HepG2 (cell line): ENCODE results near the gene KLHL30. TPM values are rescaled to one million over a fixed set of nuclear protein-coding genes. Genes with fewer than 3 reads are reported as not detected.

Experiments
- ATAC-seq: fragments of 200-7000 bp; cut with Tn5 transposase; 3 replicates; pipeline ENCODE4 v1.9.1; 2020; ENCODE audit warnings: mild to moderate bottlenecking, moderate library complexity
- BruUV-seq: library from RNA; stranded (reverse); fragments of 400-500 nt; replicated peaks from 2 replicates; lab custom pipeline; 2021; lab: Mats Ljungman, UMichigan
- CTCF ChIA-PET: fragments of 300-600 bp; formaldehyde crosslinking; extraction: SDS; loops from one replicate; lab custom pipeline; 2021; ENCODE audit warnings: low total read pairs, inconsistent platforms, low intra/inter-chr PET ratio; lab: Yijun Ruan, JAX
- POLR2A ChIA-PET: fragments of 350-600 bp; sonication (Branson Sonifier 250); formaldehyde crosslinking; loops from one replicate; lab custom pipeline; 2020; ENCODE audit warnings: antibody characterized with exemption, inconsistent platforms; lab: Yijun Ruan, JAX
- DNase-seq: peaks from one replicate; pipeline ENCODE4 v3.0.0-alpha.2; 2015; ENCODE audit warnings: low spot score
- FAIRE-seq: peaks from 3 replicates; lab custom pipeline; 2011; peaks lifted over from hg19 to GRCh38; lab: Jason Lieb, UNC
- H2AFZ ChIP-seq: one replicate; pipeline ENCODE4 v1.6.1; 2011; ENCODE audit warnings: low read length, inconsistent platforms
- H3K27ac ChIP-seq: fragments of 300-600 bp; 3 replicates; pipeline ENCODE4 v1.8.0; 2011; ENCODE audit warnings: mixed run types, mild to moderate bottlenecking, mixed read lengths, low read length, inconsistent platforms; ENCODE audit not compliant: insufficient read depth; ENCODE audit errors: extremely low read length
- H3K27me3 ChIP-seq, 2 experiments: fragments of 200-600 bp in 1 of 2; 2 replicates in 1 of 2; 3 replicates in 1 of 2; pipeline versions ENCODE4 v1.6.0 to v1.8.0; 2011; ENCODE audit warnings: low read length in 2 of 2, mild to moderate bottlenecking in 2 of 2, moderate library complexity in 2 of 2, inconsistent platforms in 1 of 2; ENCODE audit not compliant: insufficient read depth in 2 of 2, control insufficient read depth in 1 of 2
- H3K36me3 ChIP-seq, 2 experiments: fragments of 200-600 bp in 1 of 2; replicated peaks in 1 of 2; 2 replicates in 1 of 2; 3 replicates in 1 of 2; pipeline versions ENCODE4 v1.5.1 to v1.8.0; 2011; ENCODE audit warnings: low read length in 2 of 2, inconsistent platforms in 1 of 2; ENCODE audit not compliant: insufficient read depth in 2 of 2, control insufficient read depth in 1 of 2
- H3K4me1 ChIP-seq: 2 replicates; pipeline ENCODE4 v1.5.1; 2012; ENCODE audit warnings: low read length, inconsistent platforms; ENCODE audit not compliant: insufficient read depth
- H3K4me2 ChIP-seq: 2 replicates; pipeline ENCODE4 v1.6.0; 2011; ENCODE audit warnings: low read depth, low read length, inconsistent platforms
- H3K4me3 ChIP-seq, 3 experiments: fragments of 200-600 bp in 1 of 3; sonication (generic), shearing (Covaris generic) in 1 of 3; replicated peaks in 1 of 3; 2 replicates each; pipeline ENCODE4 v1.5.1; 2011 to 2016; ENCODE audit warnings: low read length in 3 of 3, inconsistent platforms in 2 of 3, low read depth in 2 of 3, mild to moderate bottlenecking in 2 of 3, control low read depth in 1 of 3, mixed read lengths in 1 of 3; ENCODE audit not compliant: insufficient read depth in 1 of 3
- H3K79me2 ChIP-seq: one replicate; pipeline ENCODE4 v1.6.1; 2011; ENCODE audit warnings: low read length, inconsistent platforms; ENCODE audit not compliant: insufficient read depth
- H3K9ac ChIP-seq: 2 replicates; pipeline ENCODE4 v1.6.0; 2011; ENCODE audit warnings: mild to moderate bottlenecking, low read depth, low read length, inconsistent platforms; ENCODE audit not compliant: insufficient read depth
- H3K9me3 ChIP-seq: 2 replicates; pipeline ENCODE4 v1.5.1; 2012; ENCODE audit warnings: mild to moderate bottlenecking, low read length
- H4K20me1 ChIP-seq: 2 replicates; pipeline ENCODE4 v1.6.0; 2011; ENCODE audit warnings: inconsistent platforms, mild to moderate bottlenecking, low read length, moderate library complexity; ENCODE audit not compliant: insufficient read depth
- PHB2 ChIP-seq: fragments of 450-650 bp; IDR thresholded peaks from 2 replicates; pipeline ENCODE4 v1.6.1; 2018; ENCODE audit not compliant: partially characterized antibody
- PPARG ChIP-seq: conservative IDR thresholded peaks from 2 replicates; pipeline ENCODE4 v1.6.1; 2016; ENCODE audit warnings: missing biosample characterization, missing genetic modification reagents
- SATB2 ChIP-seq: sonication (generic); formaldehyde crosslinking; IDR thresholded peaks from 2 replicates; pipeline ENCODE4 v1.5.0; 2020; ENCODE audit warnings: missing genetic modification reagents
- SNAI1 ChIP-seq: sonication (generic); formaldehyde crosslinking; IDR thresholded peaks from 2 replicates; pipeline ENCODE4 v1.5.0; 2020; ENCODE audit warnings: mild to moderate bottlenecking, missing genetic modification reagents, borderline replicate concordance
- SP4 ChIP-seq: sonication (generic); formaldehyde crosslinking; IDR thresholded peaks from 2 replicates; pipeline ENCODE4 v1.8.1; 2023; ENCODE audit warnings: mild to moderate bottlenecking, missing genetic modification reagents
- ZBTB1 ChIP-seq: sonication (generic); formaldehyde crosslinking; IDR thresholded peaks from 2 replicates; pipeline ENCODE4 v1.4.0; 2020; ENCODE audit warnings: missing genetic modification reagents, borderline replicate concordance
- ZNF160 ChIP-seq: sonication (generic); formaldehyde crosslinking; IDR thresholded peaks from 2 replicates; pipeline ENCODE4 v1.8.0; 2022; ENCODE audit warnings: mild to moderate bottlenecking, inconsistent platforms, missing genetic modification reagents
- ZNF781 ChIP-seq: sonication (generic); formaldehyde crosslinking; IDR thresholded peaks from 2 replicates; pipeline ENCODE4 v1.5.1; 2020; ENCODE audit warnings: borderline replicate concordance, mild to moderate bottlenecking, missing genetic modification reagents; ENCODE audit errors: not compliant biosample characterization
- WGBS: methylation state at CpG from one replicate; pipeline ENCODE4 v1.1.6; 2017; ENCODE audit warnings: low lambda C conversion rate; 5-methylcytosine and 5-hydroxymethylcytosine counted together
- in situ Hi-C: cut with HindIII; loops from 2 replicates; pipeline ENCODE4 v1.10.0; 2017; ENCODE audit warnings: low pct_unique_long_range_greater_than_20kb; ENCODE audit not compliant: extremely low pct_ligation_motif_present
- intact Hi-C: fragments of 100-400 bp; cut with micrococcal nuclease; formaldehyde crosslinking; loops from one replicate; pipeline ENCODE4 v1.10.0; 2022; ENCODE audit not compliant: unreplicated experiment
- polyA plus RNA-seq, 8 experiments: library from polyadenylated mRNA; depleted of rRNA in 3 of 8; stranded (reverse) in 7 of 8; unstranded in 1 of 8; fragments of >200 nt; fragmentation: Illumina TruSeq in 4 of 8; extraction: Trizol in 4 of 8; gene quantifications; 2 replicates each; pipeline versions ENCODE4 v1.2.1 to v1.2.3, GENCODE V29; 2011 to 2016; ENCODE audit warnings: low read depth in 4 of 8, missing spikeins in 1 of 8, mixed read lengths in 1 of 8; ENCODE audit not compliant: insufficient read depth in 1 of 8
- total RNA-seq, 5 experiments: library from RNA; depleted of rRNA; stranded (reverse); fragments of >200 nt; fragmentation: Illumina TruSeq; extraction: Trizol; gene quantifications; 2 replicates each; pipeline ENCODE4 v1.2.3, GENCODE V29; 2016; ENCODE audit warnings: low read depth in 1 of 5

KLHL30 gene
- total and polyA plus RNA-seq, 2 of the 13 experiments (the other 11 are each of a cell fraction or from before 2014, with no cell fraction given): 0.05 TPM; not detected in 1

- WGBS: 72% methylated on average over 9 of the region's 28 CpGs
- DNase-seq (no peak), FAIRE-seq (no peak), ATAC-seq (no peak)
- Histone ChIP-seq H3K9me3 (no peaks in the 10 kb centered on the region), H4K20me1 (no peaks in the 10 kb centered on the region), H3K4me2 (no peak overlapping the region), H2AFZ (no peak overlapping the region), H3K9ac (no peak overlapping the region), H3K27ac (no peak overlapping the region), H3K79me2 (no peaks in the 10 kb centered on the region), H3K4me3 (no peak overlapping the region), H3K36me3 (no peaks in the 10 kb centered on the region), H3K4me1 (peaks cover 9% of the 10 kb centered on the region), H3K27me3 (peaks cover 1 to 12% of the 10 kb centered on the region in 2 experiments; a peak in 2 of 5 replicates)
- intact Hi-C loops: no loop called here
- CTCF ChIA-PET: no interaction called here
- no peak for TF ChIP-seq SATB2 (CRISPR knock-in tag)
- TF ChIP-seq ZNF781 (CRISPR knock-in tag): no peak
- TF ChIP-seq SP4: no peak
- no peak for TF ChIP-seq PHB2
- no peak for TF ChIP-seq ZNF160 (CRISPR knock-in tag)
- TF ChIP-seq SNAI1 (CRISPR knock-in tag): no peak
- no peak for TF ChIP-seq PPARG (CRISPR knock-in tag)
- no peak for TF ChIP-seq ZBTB1
- BruUV-seq: no TSS peak
- in situ Hi-C loops: no loop called here
- POLR2A ChIA-PET: no interaction called here
Measured at GRCh38 chr2:238130111-238130695, 8.3 kb upstream of the KLHL30 start.
